Activated B cell treated with CpG ODN at 0.5 μM for 24 hours (primary cell): ENCODE data around the gene OPN1SW. TPM values are rescaled to one million over a fixed set of nuclear protein-coding genes. Genes with fewer than 3 reads are reported as not detected.

Experiments
- ATAC-seq: fragments of 200-7000 bp; cut with Tn5 transposase; one replicate; pipeline ENCODE4 v1.10.0; 2021; ENCODE audit warnings: low read depth, mild to moderate bottlenecking, moderate library complexity
- CTCF ChIA-PET: fragments of 350-600 bp; sonication (Branson Sonifier 250); formaldehyde crosslinking; loops from one replicate; lab custom pipeline; 2021; ENCODE audit warnings: antibody characterized with exemption; lab: Charles Lee
- POLR2A ChIA-PET: fragments of 350-600 bp; sonication (Branson Sonifier 250); formaldehyde crosslinking; loops from one replicate; lab custom pipeline; 2021; ENCODE audit warnings: antibody characterized with exemption; lab: Charles Lee
- DNase-seq: peaks from one replicate; pipeline ENCODE4 v3.0.0; 2022
- H3K27ac Mint-ChIP-seq: one replicate; pipeline ENCODE4 v1.8.0; 2020; ENCODE audit warnings: mixed read lengths
- H3K27me3 Mint-ChIP-seq: one replicate; pipeline ENCODE4 v1.8.0; 2021; ENCODE audit warnings: mixed read lengths
- H3K36me3 Mint-ChIP-seq: one replicate; pipeline ENCODE4 v1.8.0; 2021; ENCODE audit warnings: low read depth, mixed read lengths
- H3K4me1 Mint-ChIP-seq: one replicate; pipeline ENCODE4 v1.8.0; 2021; ENCODE audit warnings: mixed read lengths
- H3K4me3 Mint-ChIP-seq: one replicate; pipeline ENCODE4 v1.8.0; 2020; ENCODE audit warnings: mild to moderate bottlenecking, mixed read lengths
- H3K9me3 Mint-ChIP-seq: one replicate; pipeline ENCODE4 v1.8.0; 2020; ENCODE audit warnings: mixed read lengths
- CTCF ChIP-seq: fragments of 200-600 bp; IDR thresholded peaks from one replicate; pipeline ENCODE4 v1.8.0; 2022; ENCODE audit warnings: antibody characterized with exemption, mild to moderate bottlenecking
- intact Hi-C: fragments of 100-400 bp; cut with micrococcal nuclease; formaldehyde crosslinking; loops from one replicate; pipeline ENCODE4 v1.15.1; 2024
- total RNA-seq: library from RNA; stranded (reverse); gene quantifications from 2 replicates; pipeline ENCODE4 v1.2.3, GENCODE V29; 2022

The OPN1SW gene
- total RNA-seq, 1 donor from 2014 or later = not detected

- no peak overlapping the region for H3K27ac Mint-ChIP-seq
- H3K9me3 Mint-ChIP-seq = no peaks in the 10 kb centered on the region
- no peaks in the 10 kb centered on the region for H3K4me1 Mint-ChIP-seq
- ChIA-PET POLR2A (no interaction called here), CTCF (no interaction called here)
- H3K4me3 Mint-ChIP-seq = no peak overlapping the region
- DNase-seq (no peak), ATAC-seq (no peak)
- no peak for TF ChIP-seq CTCF
- intact Hi-C loops = no loop called here
- no peaks in the 10 kb centered on the region for H3K36me3 Mint-ChIP-seq
- H3K27me3 Mint-ChIP-seq = no peaks in the 10 kb centered on the region
Observed at GRCh38 chr7:128812514-128813168, 37.0 kb upstream of the OPN1SW start.

- H3K36me3 Mint-ChIP-seq = no peaks in the 10 kb centered on the region
- H3K27me3 Mint-ChIP-seq = no peaks in the 10 kb centered on the region
- no peak overlapping the region for H3K27ac Mint-ChIP-seq
- CTCF ChIA-PET = no interaction called here
- intact Hi-C loops = no loop called here
- no peaks in the 10 kb centered on the region for H3K9me3 Mint-ChIP-seq
- DNase-seq (no peak), ATAC-seq (no peak)
- H3K4me1 Mint-ChIP-seq = no peaks in the 10 kb centered on the region
- H3K4me3 Mint-ChIP-seq = no peak overlapping the region
- no peak for TF ChIP-seq CTCF
- POLR2A ChIA-PET = no interaction called here
Observed at GRCh38 chr7:128811631-128812430, 36.2 kb upstream of the OPN1SW start.

GRCh38 chr7:128810997-128811396 lies 35.4 kb upstream of the OPN1SW start:
- Mint-ChIP-seq H3K27ac (no peak overlapping the region), H3K4me3 (no peak overlapping the region), H3K4me1 (no peaks in the 10 kb centered on the region), H3K27me3 (no peaks in the 10 kb centered on the region), H3K36me3 (no peaks in the 10 kb centered on the region), H3K9me3 (no peaks in the 10 kb centered on the region)
- ChIA-PET POLR2A (no interaction called here), CTCF (no interaction called here)
- ATAC-seq (no peak), DNase-seq (no peak)
- intact Hi-C loops = no loop called here
- TF ChIP-seq CTCF = no peak

- no peak for TF ChIP-seq CTCF
- CTCF ChIA-PET = no interaction called here
- POLR2A ChIA-PET = no interaction called here
- Mint-ChIP-seq H3K36me3 (no peaks in the 10 kb centered on the region), H3K9me3 (no peaks in the 10 kb centered on the region), H3K27ac (no peak overlapping the region), H3K4me3 (no peak overlapping the region), H3K4me1 (no peaks in the 10 kb centered on the region), H3K27me3 (no peaks in the 10 kb centered on the region)
- DNase-seq (no peak), ATAC-seq (no peak)
- intact Hi-C loops = no loop called here
Observed at GRCh38 chr7:128810473-128810872, 34.9 kb upstream of the OPN1SW start.

GRCh38 chr7:128809363-128809762 lies 33.8 kb upstream of the OPN1SW start:
- no peaks in the 10 kb centered on the region for H3K36me3 Mint-ChIP-seq
- no peaks in the 10 kb centered on the region for H3K9me3 Mint-ChIP-seq
- DNase-seq (no peak), ATAC-seq (no peak)
- CTCF ChIA-PET = no interaction called here
- TF ChIP-seq CTCF = no peak
- POLR2A ChIA-PET = no interaction called here
- no peak overlapping the region for H3K27ac Mint-ChIP-seq
- H3K4me3 Mint-ChIP-seq = no peak overlapping the region
- H3K27me3 Mint-ChIP-seq = no peaks in the 10 kb centered on the region
- intact Hi-C loops = no loop called here
- H3K4me1 Mint-ChIP-seq = no peaks in the 10 kb centered on the region
